ENCODE measurements around the gene KIAA1210. TPM values are rescaled to one million over a fixed set of nuclear protein-coding genes. Genes with fewer than 3 reads are reported as not detected.

KIAA1210 gene
- total RNA-seq, 1 experiment from 2014 or later: not detected

DNA sequence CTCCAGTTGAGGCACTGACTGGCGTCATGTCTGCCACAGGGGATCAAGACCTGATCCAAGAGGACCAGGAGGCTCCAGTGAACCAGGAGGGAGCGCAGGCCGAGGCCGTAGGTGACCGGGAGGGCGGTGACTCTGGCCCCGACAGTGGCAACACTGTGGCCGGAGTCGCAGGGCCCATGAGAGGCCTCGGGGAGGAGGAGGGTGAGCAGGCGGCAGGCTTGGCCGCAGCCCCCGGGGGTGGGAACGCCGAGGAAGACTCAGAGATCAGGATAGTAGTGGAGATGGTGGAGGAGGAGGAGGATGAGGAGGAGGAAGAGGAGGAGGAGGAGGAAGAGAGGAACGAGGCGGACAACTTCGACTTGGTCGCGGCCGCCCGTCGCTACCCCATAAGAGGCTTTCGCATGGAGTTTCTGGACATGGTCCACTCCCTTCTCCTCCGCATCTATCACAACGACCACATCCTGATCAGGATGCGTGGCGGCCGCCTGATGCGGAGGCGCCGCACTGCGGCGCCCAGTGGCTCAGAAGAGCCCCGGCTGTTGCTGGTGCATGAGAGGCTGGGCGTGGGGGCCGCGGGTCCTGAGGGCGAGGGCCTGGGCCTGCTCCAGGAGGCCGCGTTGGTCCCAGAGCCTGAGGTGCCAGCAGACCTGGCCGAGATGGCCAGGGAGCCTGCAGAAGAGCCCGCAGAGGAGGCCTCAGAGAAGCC lies 54.3 kb downstream of the KIAA1210 start:
- Histone ChIP-seq H3K36me3 (ENCODE audit: control insufficient read depth in 1 of 2, insufficient read depth in 2 of 2, low read length in 2 of 2) (no peaks in the 10 kb centered on the region), H3K9ac (ENCODE audit: low read length) (no peak overlapping the region), H3K4me3 (replicated peaks in 1 of 2; ENCODE audit: low read depth in 1 of 2, low read length in 2 of 2) (no peak overlapping the region), H3K9me2 (ENCODE audit: insufficient read depth) (no peaks in the 10 kb centered on the region), H3K79me2 (ENCODE audit: insufficient read depth, low read length) (no peaks in the 10 kb centered on the region), H4K20me1 (ENCODE audit: insufficient read depth) (no peaks in the 10 kb centered on the region), H2AFZ (ENCODE audit: low read depth, low read length, poor library complexity, severe bottlenecking) (no peak overlapping the region), H3K4me1 (ENCODE audit: control insufficient read depth in 1 of 2, insufficient read depth in 2 of 2, low read length in 2 of 2) (no peaks in the 10 kb centered on the region), H3K4me2 (ENCODE audit: low read length) (no peak overlapping the region), H3K27ac (ENCODE audit: low read depth, low read length) (no peak overlapping the region), H3K9me3 (ENCODE audit: control insufficient read depth in 1 of 2, insufficient read depth in 1 of 2, low read depth in 1 of 2, low read length in 2 of 2) (no peaks in the 10 kb centered on the region), H3K27me3 (ENCODE audit: insufficient read depth, low read length) (no peaks in the 10 kb centered on the region)
- ChIA-PET POLR2A (no interaction called here), CTCF (no interaction called here), RAD21 (ENCODE audit: low non-redundant PET in 1 of 2, low total read pairs in 2 of 2, uncharacterized antibody in 2 of 2, unreplicated experiment in 2 of 2) (no interaction called here)
- TF ChIP-seq CEBPB (IDR thresholded peaks at IDR 0.05; ENCODE audit: low read depth): no peak
- TF ChIP-seq ZFX (IDR thresholded peaks at IDR 0.05): no peak
- TF ChIP-seq, protein P1, sequence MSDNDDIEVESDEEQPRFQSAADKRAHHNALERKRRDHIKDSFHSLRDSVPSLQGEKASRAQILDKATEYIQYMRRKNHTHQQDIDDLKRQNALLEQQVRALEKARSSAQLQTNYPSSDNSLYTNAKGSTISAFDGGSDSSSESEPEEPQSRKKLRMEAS (IDR thresholded peaks at IDR 0.05): no peak
- TF ChIP-seq SIN3A (IDR thresholded peaks at IDR 0.05; ENCODE audit: low read depth): no peak
- TF ChIP-seq, protein P2, sequence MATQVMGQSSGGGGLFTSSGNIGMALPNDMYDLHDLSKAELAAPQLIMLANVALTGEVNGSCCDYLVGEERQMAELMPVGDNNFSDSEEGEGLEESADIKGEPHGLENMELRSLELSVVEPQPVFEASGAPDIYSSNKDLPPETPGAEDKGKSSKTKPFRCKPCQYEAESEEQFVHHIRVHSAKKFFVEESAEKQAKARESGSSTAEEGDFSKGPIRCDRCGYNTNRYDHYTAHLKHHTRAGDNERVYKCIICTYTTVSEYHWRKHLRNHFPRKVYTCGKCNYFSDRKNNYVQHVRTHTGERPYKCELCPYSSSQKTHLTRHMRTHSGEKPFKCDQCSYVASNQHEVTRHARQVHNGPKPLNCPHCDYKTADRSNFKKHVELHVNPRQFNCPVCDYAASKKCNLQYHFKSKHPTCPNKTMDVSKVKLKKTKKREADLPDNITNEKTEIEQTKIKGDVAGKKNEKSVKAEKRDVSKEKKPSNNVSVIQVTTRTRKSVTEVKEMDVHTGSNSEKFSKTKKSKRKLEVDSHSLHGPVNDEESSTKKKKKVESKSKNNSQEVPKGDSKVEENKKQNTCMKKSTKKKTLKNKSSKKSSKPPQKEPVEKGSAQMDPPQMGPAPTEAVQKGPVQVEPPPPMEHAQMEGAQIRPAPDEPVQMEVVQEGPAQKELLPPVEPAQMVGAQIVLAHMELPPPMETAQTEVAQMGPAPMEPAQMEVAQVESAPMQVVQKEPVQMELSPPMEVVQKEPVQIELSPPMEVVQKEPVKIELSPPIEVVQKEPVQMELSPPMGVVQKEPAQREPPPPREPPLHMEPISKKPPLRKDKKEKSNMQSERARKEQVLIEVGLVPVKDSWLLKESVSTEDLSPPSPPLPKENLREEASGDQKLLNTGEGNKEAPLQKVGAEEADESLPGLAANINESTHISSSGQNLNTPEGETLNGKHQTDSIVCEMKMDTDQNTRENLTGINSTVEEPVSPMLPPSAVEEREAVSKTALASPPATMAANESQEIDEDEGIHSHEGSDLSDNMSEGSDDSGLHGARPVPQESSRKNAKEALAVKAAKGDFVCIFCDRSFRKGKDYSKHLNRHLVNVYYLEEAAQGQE (IDR thresholded peaks at IDR 0.05; ENCODE audit: low read depth): no peak
- TF ChIP-seq FOSL1 (IDR thresholded peaks at IDR 0.05; ENCODE audit: low read depth): no peak
- TF ChIP-seq, protein P3, sequence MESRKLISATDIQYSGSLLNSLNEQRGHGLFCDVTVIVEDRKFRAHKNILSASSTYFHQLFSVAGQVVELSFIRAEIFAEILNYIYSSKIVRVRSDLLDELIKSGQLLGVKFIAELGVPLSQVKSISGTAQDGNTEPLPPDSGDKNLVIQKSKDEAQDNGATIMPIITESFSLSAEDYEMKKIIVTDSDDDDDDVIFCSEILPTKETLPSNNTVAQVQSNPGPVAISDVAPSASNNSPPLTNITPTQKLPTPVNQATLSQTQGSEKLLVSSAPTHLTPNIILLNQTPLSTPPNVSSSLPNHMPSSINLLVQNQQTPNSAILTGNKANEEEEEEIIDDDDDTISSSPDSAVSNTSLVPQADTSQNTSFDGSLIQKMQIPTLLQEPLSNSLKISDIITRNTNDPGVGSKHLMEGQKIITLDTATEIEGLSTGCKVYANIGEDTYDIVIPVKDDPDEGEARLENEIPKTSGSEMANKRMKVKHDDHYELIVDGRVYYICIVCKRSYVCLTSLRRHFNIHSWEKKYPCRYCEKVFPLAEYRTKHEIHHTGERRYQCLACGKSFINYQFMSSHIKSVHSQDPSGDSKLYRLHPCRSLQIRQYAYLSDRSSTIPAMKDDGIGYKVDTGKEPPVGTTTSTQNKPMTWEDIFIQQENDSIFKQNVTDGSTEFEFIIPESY (IDR thresholded peaks at IDR 0.05; ENCODE audit: extremely low read depth, insufficient replicate concordance, low read length): no peak
- no peak for TF ChIP-seq SRF (IDR thresholded peaks at IDR 0.05; ENCODE audit: low read depth)
- no peak for TF ChIP-seq TCF7L2 (IDR thresholded peaks at IDR 0.05; ENCODE audit: borderline replicate concordance, extremely low read depth, insufficient read depth, insufficient read length)
- no peak for TF ChIP-seq EZH2phosphoT487 (IDR thresholded peaks at IDR 0.05; ENCODE audit: borderline replicate concordance)
- TF ChIP-seq ELF1 (IDR thresholded peaks at IDR 0.05; ENCODE audit: borderline replicate concordance, low read depth): no peak
- TF ChIP-seq ZNF274 (IDR thresholded peaks at IDR 0.05; ENCODE audit: low read depth, low read length): no peak
- TF ChIP-seq YY1 (IDR thresholded peaks at IDR 0.05; ENCODE audit: extremely low read depth, insufficient replicate concordance, low read depth, low read length): no peak
- TF ChIP-seq, protein P4, sequence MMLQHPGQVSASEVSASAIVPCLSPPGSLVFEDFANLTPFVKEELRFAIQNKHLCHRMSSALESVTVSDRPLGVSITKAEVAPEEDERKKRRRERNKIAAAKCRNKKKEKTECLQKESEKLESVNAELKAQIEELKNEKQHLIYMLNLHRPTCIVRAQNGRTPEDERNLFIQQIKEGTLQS (IDR thresholded peaks at IDR 0.05): no peak
- TF ChIP-seq EGR1 (IDR thresholded peaks at IDR 0.05; ENCODE audit: low read depth): no peak
- TF ChIP-seq RAD21 (IDR thresholded peaks at IDR 0.05; ENCODE audit: low read depth): no peak
- TF ChIP-seq, protein P5, sequence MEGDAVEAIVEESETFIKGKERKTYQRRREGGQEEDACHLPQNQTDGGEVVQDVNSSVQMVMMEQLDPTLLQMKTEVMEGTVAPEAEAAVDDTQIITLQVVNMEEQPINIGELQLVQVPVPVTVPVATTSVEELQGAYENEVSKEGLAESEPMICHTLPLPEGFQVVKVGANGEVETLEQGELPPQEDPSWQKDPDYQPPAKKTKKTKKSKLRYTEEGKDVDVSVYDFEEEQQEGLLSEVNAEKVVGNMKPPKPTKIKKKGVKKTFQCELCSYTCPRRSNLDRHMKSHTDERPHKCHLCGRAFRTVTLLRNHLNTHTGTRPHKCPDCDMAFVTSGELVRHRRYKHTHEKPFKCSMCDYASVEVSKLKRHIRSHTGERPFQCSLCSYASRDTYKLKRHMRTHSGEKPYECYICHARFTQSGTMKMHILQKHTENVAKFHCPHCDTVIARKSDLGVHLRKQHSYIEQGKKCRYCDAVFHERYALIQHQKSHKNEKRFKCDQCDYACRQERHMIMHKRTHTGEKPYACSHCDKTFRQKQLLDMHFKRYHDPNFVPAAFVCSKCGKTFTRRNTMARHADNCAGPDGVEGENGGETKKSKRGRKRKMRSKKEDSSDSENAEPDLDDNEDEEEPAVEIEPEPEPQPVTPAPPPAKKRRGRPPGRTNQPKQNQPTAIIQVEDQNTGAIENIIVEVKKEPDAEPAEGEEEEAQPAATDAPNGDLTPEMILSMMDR (IDR thresholded peaks at IDR 0.05 in 2 of 3, conservative IDR thresholded peaks at IDR 0.05 in 1 of 3; ENCODE audit: borderline replicate concordance in 1 of 3, insufficient read depth in 1 of 3, low read depth in 2 of 3, low read length in 2 of 3): no peak
- TF ChIP-seq EZH2 (IDR thresholded peaks at IDR 0.05): no peak
- no peak for TF ChIP-seq JUND (IDR thresholded peaks at IDR 0.05)
- intact Hi-C loops (cut with micrococcal nuclease): no loop called here
- no peak for DNase-seq (ENCODE audit: low read depth, low spot score)
- no peak for ATAC-seq
- BruUV-seq (replicated peaks): no TSS peak
